Naive thymus-derived CD4-positive, alpha-beta T cell (primary cell): ENCODE measurements around the gene SFXN5. TPM values are rescaled to one million over a fixed set of nuclear protein-coding genes. Genes with fewer than 3 reads are reported as not detected.

Experiments used
- ATAC-seq: fragments of 150-1000 bp; cut with Tn5 transposase; 2 replicates; pipeline ENCODE4 v1.10.0; 2021; ENCODE audit warnings: mild to moderate bottlenecking, moderate library complexity
- CTCF ChIA-PET: fragments of 350-600 bp; sonication (Branson Sonifier 250); formaldehyde crosslinking; loops from one replicate; lab custom pipeline; 2021; ENCODE audit warnings: antibody characterized with exemption; lab: Charles Lee
- POLR2A ChIA-PET: fragments of 350-600 bp; sonication (Branson Sonifier 250); formaldehyde crosslinking; loops from one replicate; lab custom pipeline; 2021; ENCODE audit warnings: antibody characterized with exemption, inconsistent platforms; lab: Charles Lee
- DNase-seq, 9 donors: peaks; one replicate each; pipeline versions ENCODE4 v3.0.0 to v3.0.0-alpha.2; 2020 to 2022; ENCODE audit warnings: mixed read lengths in 1 of 9
- H3K27ac ChIP-seq: one replicate; pipeline ENCODE4 v1.7.0; 2013; ENCODE audit warnings: mild to moderate bottlenecking, low read depth, low read length, moderate library complexity
- H3K27me3 ChIP-seq, 2 donors: one replicate each; pipeline ENCODE4 v1.7.0; 2013; ENCODE audit warnings: low read length in 2 of 2, mild to moderate bottlenecking in 2 of 2, moderate library complexity in 2 of 2; ENCODE audit not compliant: control insufficient read depth in 2 of 2, insufficient read depth in 2 of 2
- H3K36me3 ChIP-seq, 3 experiments: 1 replicate in 2 of 3; 2 replicates in 1 of 3; pipeline ENCODE4 v1.7.0; 2013; ENCODE audit warnings: low read length in 3 of 3, mild to moderate bottlenecking in 3 of 3, moderate library complexity in 1 of 3; ENCODE audit not compliant: insufficient read depth in 3 of 3, control insufficient read depth in 2 of 3
- H3K4me1 ChIP-seq, 2 donors: one replicate each; pipeline ENCODE4 v1.7.0; 2013; ENCODE audit warnings: low read length in 2 of 2, mild to moderate bottlenecking in 2 of 2, moderate library complexity in 1 of 2; ENCODE audit not compliant: control insufficient read depth in 2 of 2, insufficient read depth in 2 of 2
- H3K4me3 ChIP-seq: 2 replicates; pipeline ENCODE4 v1.7.0; 2013; ENCODE audit warnings: mild to moderate bottlenecking, low read length
- H3K9me3 ChIP-seq, 3 experiments: 1 replicate in 2 of 3; 2 replicates in 1 of 3; pipeline ENCODE4 v1.7.0; 2013; ENCODE audit warnings: low read length in 3 of 3; ENCODE audit not compliant: control insufficient read depth in 2 of 3
- H3K27ac Mint-ChIP-seq, 9 donors: one replicate each; pipeline ENCODE4 v1.8.0; 2020 to 2022; ENCODE audit warnings: mixed read lengths in 9 of 9, mild to moderate bottlenecking in 8 of 9, moderate library complexity in 5 of 9, inconsistent platforms in 2 of 9
- H3K27me3 Mint-ChIP-seq, 5 donors: one replicate each; pipeline ENCODE4 v1.8.0; 2021 to 2022; ENCODE audit warnings: mixed read lengths in 5 of 5, mild to moderate bottlenecking in 1 of 5
- H3K36me3 Mint-ChIP-seq, 5 donors: one replicate each; pipeline ENCODE4 v1.8.0; 2020 to 2022; ENCODE audit warnings: mixed read lengths in 5 of 5, mild to moderate bottlenecking in 3 of 5, inconsistent platforms in 1 of 5
- H3K4me1 Mint-ChIP-seq, 7 donors: one replicate each; pipeline ENCODE4 v1.8.0; 2020 to 2022; ENCODE audit warnings: mixed read lengths in 7 of 7, mild to moderate bottlenecking in 3 of 7, inconsistent platforms in 1 of 7
- H3K4me3 Mint-ChIP-seq, 10 donors: one replicate each; pipeline ENCODE4 v1.8.0; 2020 to 2022; ENCODE audit warnings: mild to moderate bottlenecking in 10 of 10, mixed read lengths in 10 of 10, moderate library complexity in 6 of 10, inconsistent platforms in 2 of 10
- H3K9me3 Mint-ChIP-seq, 11 donors: one replicate each; pipeline ENCODE4 v1.8.0; 2020 to 2022; ENCODE audit warnings: mixed read lengths in 11 of 11, mild to moderate bottlenecking in 4 of 11, inconsistent platforms in 1 of 11, moderate library complexity in 1 of 11
- intact Hi-C, 2 donors: fragments of 100-400 bp; cut with micrococcal nuclease; formaldehyde crosslinking; loops; one replicate each; pipeline ENCODE4 v1.15.1; 2023
- polyA plus RNA-seq, 2 donors: library from polyadenylated mRNA; unstranded; fragments of 300-500 nt; fragmentation: Illumina TruSeq; gene quantifications; one replicate each; pipeline ENCODE4 v1.2.3, GENCODE V29; 2021
- total RNA-seq, 6 experiments: library from RNA in 5 of 6; stranded (reverse) in 5 of 6; gene quantifications; 1 replicate in 5 of 6; 2 replicates in 1 of 6; pipeline ENCODE4 v1.2.3 and lab custom pipeline; 2021 to 2026

The SFXN5 gene
- total and polyA plus RNA-seq, 7 experiments from 2014 or later, result 2.2 to 17.4 (median 9.1) TPM

DNA sequence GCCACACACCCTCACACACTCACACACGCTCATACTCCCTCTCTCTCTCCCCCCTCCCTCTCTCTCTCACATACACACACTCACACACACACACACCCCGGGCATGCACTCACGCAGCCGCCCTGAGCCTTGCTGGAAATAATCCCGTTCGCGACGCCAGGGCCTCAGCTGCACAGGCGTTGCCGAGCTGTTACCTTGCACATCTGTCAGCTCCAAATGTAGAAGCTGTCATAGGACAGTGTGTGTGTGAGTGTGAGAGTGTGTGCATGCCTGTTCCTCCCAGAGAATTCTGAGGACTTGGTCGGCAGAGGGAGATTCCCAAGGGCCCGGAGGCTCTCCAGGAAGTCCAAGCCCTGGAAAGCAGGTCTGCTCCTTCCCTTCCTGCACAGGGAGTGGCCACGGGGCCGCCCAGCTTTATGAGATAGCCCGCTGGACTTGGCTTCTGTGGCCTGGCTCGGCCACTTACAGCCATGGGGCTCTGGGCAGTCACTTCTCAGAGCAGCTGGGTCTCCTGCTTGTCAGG is 175.7 kb downstream of the SFXN5 start:
- ChIA-PET CTCF (interaction anchor here (0.6 kb wide), 1 partner anchor 281 kb away, joined by 3 read pairs; no protein-coding TSS in a partner anchor), POLR2A (interaction anchor here (0.7 kb wide), 1 partner anchor 969 kb away, joined by 3 read pairs; no protein-coding TSS in a partner anchor)
- peaks cover 0 to 7% (median 0%) of the 10 kb centered on the region in 7 donors for H3K4me1 Mint-ChIP-seq
- Histone ChIP-seq H3K27me3 (no peaks in the 10 kb centered on the region), H3K9me3 (no peaks in the 10 kb centered on the region), H3K36me3 (no peaks in the 10 kb centered on the region), H3K27ac (no peak overlapping the region), H3K4me1 (no peaks in the 10 kb centered on the region), H3K4me3 (no peak overlapping the region)
- no peak overlapping the region for H3K4me3 Mint-ChIP-seq
- H3K36me3 Mint-ChIP-seq, result no peaks in the 10 kb centered on the region
- H3K27me3 Mint-ChIP-seq, result peaks cover 43 to 73% (median 51%) of the 10 kb centered on the region in 5 donors
- H3K27ac Mint-ChIP-seq, result no peak overlapping the region
- DNase-seq (no peak), ATAC-seq (no peak)
- H3K9me3 Mint-ChIP-seq, result no peaks in the 10 kb centered on the region
- intact Hi-C loops, result no loop called here

DNA sequence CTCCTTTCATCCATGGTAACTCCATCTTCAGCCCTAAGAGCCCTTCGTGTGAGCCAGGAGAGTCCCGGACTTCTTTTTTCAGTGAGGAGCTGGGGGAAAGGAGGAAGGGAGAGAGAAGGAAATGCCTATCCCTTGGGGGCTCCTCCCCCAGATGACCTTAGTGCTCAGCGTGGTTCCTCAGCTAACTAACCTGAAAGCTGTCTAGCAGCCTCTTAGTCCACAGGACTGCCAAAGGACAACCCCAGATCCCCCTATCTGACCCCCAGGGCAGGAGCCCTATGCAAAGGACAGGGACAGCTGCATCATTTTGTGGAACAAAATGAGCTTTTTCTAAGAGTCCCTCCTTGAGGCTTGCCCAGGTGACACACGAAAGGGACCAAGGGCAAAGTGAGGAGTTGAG is 176.4 kb downstream of the SFXN5 start:
- Mint-ChIP-seq H3K27me3 (peaks cover 36 to 70% (median 49%) of the 10 kb centered on the region in 5 donors), H3K9me3 (no peaks in the 10 kb centered on the region), H3K36me3 (peaks cover 0 to under 1% (median 0%) of the 10 kb centered on the region in 5 donors), H3K4me3 (peak overlapping the region in 1 of 10 donors; percentile 1), H3K27ac (no peak overlapping the region), H3K4me1 (peaks cover 0 to 7% (median 0%) of the 10 kb centered on the region in 7 donors)
- no peaks in the 10 kb centered on the region for H3K36me3 ChIP-seq
- H3K27me3 ChIP-seq, result no peaks in the 10 kb centered on the region
- DNase-seq (no peak), ATAC-seq (no peak)
- intact Hi-C loops, result no loop called here
- no peaks in the 10 kb centered on the region for H3K4me1 ChIP-seq
- ChIA-PET CTCF (interaction anchor here (0.6 kb wide), 1 partner anchor 282 kb away, joined by 3 read pairs; no protein-coding TSS in a partner anchor), POLR2A (interaction anchor here (0.7 kb wide), 1 partner anchor 968 kb away, joined by 3 read pairs; no protein-coding TSS in a partner anchor)
- no peak overlapping the region for H3K4me3 ChIP-seq
- H3K27ac ChIP-seq, result no peak overlapping the region
- no peaks in the 10 kb centered on the region for H3K9me3 ChIP-seq

GRCh38 chr2:72894514-72894913 is 177.0 kb downstream of the SFXN5 start:
- Histone ChIP-seq H3K36me3 (no peaks in the 10 kb centered on the region), H3K27ac (no peak overlapping the region), H3K27me3 (no peaks in the 10 kb centered on the region), H3K4me3 (no peak overlapping the region), H3K9me3 (no peaks in the 10 kb centered on the region), H3K4me1 (no peaks in the 10 kb centered on the region)
- no peak for DNase-seq
- no peak for ATAC-seq
- Mint-ChIP-seq H3K4me3 (no peak overlapping the region), H3K27me3 (peaks cover 35 to 74% (median 51%) of the 10 kb centered on the region in 5 donors), H3K9me3 (no peaks in the 10 kb centered on the region), H3K36me3 (peaks cover 0 to 5% (median 0%) of the 10 kb centered on the region in 5 donors), H3K27ac (no peak overlapping the region), H3K4me1 (peaks cover 0 to 7% (median 0%) of the 10 kb centered on the region in 7 donors)
- ChIA-PET POLR2A (no interaction called here), CTCF (interaction anchor here (3.0 kb wide), 1 partner anchor 283 kb away, joined by 17 read pairs; no protein-coding TSS in a partner anchor)
- intact Hi-C loops, result no loop called here

DNA sequence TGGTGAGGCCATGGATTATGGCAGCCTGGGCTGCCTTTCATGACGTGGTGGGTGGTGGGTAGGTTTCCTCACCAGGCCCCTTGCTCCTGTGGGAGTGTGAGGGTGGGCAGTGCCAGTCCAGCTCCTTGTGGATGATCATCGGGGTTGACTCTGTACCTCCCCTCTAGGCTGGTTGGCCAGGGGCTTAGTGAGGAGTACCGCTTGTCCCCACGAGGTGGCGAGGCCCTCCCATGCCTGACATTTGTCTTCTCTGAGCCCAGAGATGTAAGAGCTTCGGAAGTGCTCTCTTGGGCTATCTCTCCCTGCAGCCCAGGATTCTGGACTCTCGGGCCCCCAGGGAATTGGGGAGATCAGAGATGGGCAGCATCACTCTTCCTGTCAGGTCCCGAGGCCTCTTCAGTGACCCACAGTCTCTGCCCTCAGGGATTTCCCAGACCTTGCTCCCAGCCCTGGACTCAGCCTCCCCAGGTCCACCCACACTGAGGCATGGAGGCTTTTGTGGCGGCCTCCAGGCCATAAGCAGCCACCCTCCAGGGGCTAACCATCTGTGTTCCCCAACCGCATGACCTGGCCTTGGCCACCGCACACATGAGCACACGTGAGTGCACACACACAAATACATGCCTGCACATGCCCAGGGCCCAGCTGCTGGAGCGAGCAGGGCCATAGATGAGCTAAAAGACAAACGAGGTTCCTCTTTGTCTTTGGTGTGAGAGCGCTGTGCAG is 177.8 kb downstream of the SFXN5 start:
- H3K4me1 ChIP-seq, result no peaks in the 10 kb centered on the region
- H3K27me3 ChIP-seq, result no peaks in the 10 kb centered on the region
- H3K4me3 Mint-ChIP-seq, result no peak overlapping the region
- H3K36me3 ChIP-seq, result no peaks in the 10 kb centered on the region
- H3K4me1 Mint-ChIP-seq, result peaks cover 0 to 7% (median 0%) of the 10 kb centered on the region in 7 donors
- intact Hi-C loops, result loop anchor here in 1 of 2 donors (1.0 kb wide), 1 partner anchor 270 kb away; no protein-coding TSS in a partner anchor
- H3K27me3 Mint-ChIP-seq, result peaks cover 32 to 70% (median 47%) of the 10 kb centered on the region in 5 donors
- no peaks in the 10 kb centered on the region for H3K9me3 ChIP-seq
- ATAC-seq (peak; percentile 59), DNase-seq (peak in 4 of 9 donors; percentile 7 to 40 (median 14))
- no peak overlapping the region for H3K27ac Mint-ChIP-seq
- POLR2A ChIA-PET, result no interaction called here
- CTCF ChIA-PET, result interaction anchor here (2.0 to 3.0 kb wide), 2 partner anchors 82 to 283 kb away, joined by 4 to 17 read pairs; no protein-coding TSS in a partner anchor
- no peak overlapping the region for H3K27ac ChIP-seq
- H3K9me3 Mint-ChIP-seq, result no peaks in the 10 kb centered on the region
- H3K36me3 Mint-ChIP-seq, result peaks cover 0 to 5% (median 0%) of the 10 kb centered on the region in 5 donors
- H3K4me3 ChIP-seq, result no peak overlapping the region

- CTCF ChIA-PET, result interaction anchor here (0.7 to 3.0 kb wide), 6 partner anchors 82 to 543 kb away, joined by 3 to 17 read pairs (median 3); no protein-coding TSS in a partner anchor
- H3K36me3 ChIP-seq, result no peaks in the 10 kb centered on the region
- Mint-ChIP-seq H3K36me3 (peaks cover 0 to 5% (median 0%) of the 10 kb centered on the region in 5 donors), H3K9me3 (no peaks in the 10 kb centered on the region), H3K4me1 (peaks cover 0 to 14% (median 4%) of the 10 kb centered on the region in 7 donors), H3K27ac (no peak overlapping the region), H3K27me3 (peaks cover 27 to 66% (median 47%) of the 10 kb centered on the region in 5 donors), H3K4me3 (no peak overlapping the region)
- ATAC-seq (peak; percentile 80), DNase-seq (peak in 8 of 9 donors; percentile 18 to 49 (median 34))
- H3K9me3 ChIP-seq, result no peaks in the 10 kb centered on the region
- intact Hi-C loops, result loop anchor here (1.0 kb wide), 3 partner anchors 81 to 285 kb away; no protein-coding TSS in a partner anchor
- peaks cover 0 to 7% of the 10 kb centered on the region in 2 donors for H3K4me1 ChIP-seq
- no peaks in the 10 kb centered on the region for H3K27me3 ChIP-seq
- no peak overlapping the region for H3K4me3 ChIP-seq
- POLR2A ChIA-PET, result no interaction called here
- H3K27ac ChIP-seq, result no peak overlapping the region
Measured at GRCh38 chr2:72892506-72893173, 178.9 kb downstream of the SFXN5 start.
